Activated B cell treated with CpG ODN at 0.5 μM for 24 hours (primary cell): Measurements from ENCODE around the gene SDC1. TPM values are rescaled to one million over a fixed set of nuclear protein-coding genes. Genes with fewer than 3 reads are reported as not detected.

Source experiments
- ATAC-seq: fragments of 200-7000 bp; cut with Tn5 transposase; one replicate; pipeline ENCODE4 v1.10.0; 2021; ENCODE audit warnings: low read depth, mild to moderate bottlenecking, moderate library complexity
- CTCF ChIA-PET: fragments of 350-600 bp; sonication (Branson Sonifier 250); formaldehyde crosslinking; loops from one replicate; lab custom pipeline; 2021; ENCODE audit warnings: antibody characterized with exemption; lab: Charles Lee
- POLR2A ChIA-PET: fragments of 350-600 bp; sonication (Branson Sonifier 250); formaldehyde crosslinking; loops from one replicate; lab custom pipeline; 2021; ENCODE audit warnings: antibody characterized with exemption; lab: Charles Lee
- DNase-seq: peaks from one replicate; pipeline ENCODE4 v3.0.0; 2022
- H3K27ac Mint-ChIP-seq: one replicate; pipeline ENCODE4 v1.8.0; 2020; ENCODE audit warnings: mixed read lengths
- H3K27me3 Mint-ChIP-seq: one replicate; pipeline ENCODE4 v1.8.0; 2021; ENCODE audit warnings: mixed read lengths
- H3K36me3 Mint-ChIP-seq: one replicate; pipeline ENCODE4 v1.8.0; 2021; ENCODE audit warnings: low read depth, mixed read lengths
- H3K4me1 Mint-ChIP-seq: one replicate; pipeline ENCODE4 v1.8.0; 2021; ENCODE audit warnings: mixed read lengths
- H3K4me3 Mint-ChIP-seq: one replicate; pipeline ENCODE4 v1.8.0; 2020; ENCODE audit warnings: mild to moderate bottlenecking, mixed read lengths
- H3K9me3 Mint-ChIP-seq: one replicate; pipeline ENCODE4 v1.8.0; 2020; ENCODE audit warnings: mixed read lengths
- CTCF ChIP-seq: fragments of 200-600 bp; IDR thresholded peaks from one replicate; pipeline ENCODE4 v1.8.0; 2022; ENCODE audit warnings: antibody characterized with exemption, mild to moderate bottlenecking
- intact Hi-C: fragments of 100-400 bp; cut with micrococcal nuclease; formaldehyde crosslinking; loops from one replicate; pipeline ENCODE4 v1.15.1; 2024
- total RNA-seq: library from RNA; stranded (reverse); gene quantifications from 2 replicates; pipeline ENCODE4 v1.2.3, GENCODE V29; 2022

The SDC1 gene
- total RNA-seq, 1 donor from 2014 or later = not detected

GRCh38 chr2:20209373-20210109 is 15.4 kb downstream of the SDC1 start:
- CTCF ChIA-PET = no interaction called here

GRCh38 chr2:20208476-20208859 is 16.5 kb downstream of the SDC1 start:
- no peaks in the 10 kb centered on the region for H3K27me3 Mint-ChIP-seq
- POLR2A ChIA-PET = no interaction called here
- no peak for TF ChIP-seq CTCF
- DNase-seq = no peak
- ATAC-seq = no peak
- H3K9me3 Mint-ChIP-seq = no peaks in the 10 kb centered on the region
- intact Hi-C loops = no loop called here
- no peak overlapping the region for H3K27ac Mint-ChIP-seq
- CTCF ChIA-PET = interaction anchor here (1.0 kb wide), 1 partner anchor 11 kb away, joined by 3 read pairs; no protein-coding TSS in a partner anchor
- H3K4me1 Mint-ChIP-seq = peaks cover 2% of the 10 kb centered on the region
- no peaks in the 10 kb centered on the region for H3K36me3 Mint-ChIP-seq
- H3K4me3 Mint-ChIP-seq = no peak overlapping the region

More at GRCh38 chr2:20209373-20210109, 15.4 kb downstream of the SDC1 start:
- ATAC-seq = no peak
- intact Hi-C loops = no loop called here
- no peak overlapping the region for H3K27ac Mint-ChIP-seq
- H3K27me3 Mint-ChIP-seq = peaks cover 2% of the 10 kb centered on the region
- no peak for DNase-seq
- POLR2A ChIA-PET = no interaction called here
- H3K36me3 Mint-ChIP-seq = no peaks in the 10 kb centered on the region
- H3K4me1 Mint-ChIP-seq = peaks cover 2% of the 10 kb centered on the region
- no peak overlapping the region for H3K4me3 Mint-ChIP-seq
- H3K9me3 Mint-ChIP-seq = no peaks in the 10 kb centered on the region
- TF ChIP-seq CTCF = no peak

GRCh38 chr2:20207051-20207450 is 17.9 kb downstream of the SDC1 start:
- intact Hi-C loops = no loop called here
- ChIA-PET CTCF (no interaction called here), POLR2A (no interaction called here)
- no peaks in the 10 kb centered on the region for H3K9me3 Mint-ChIP-seq
- ATAC-seq (no peak), DNase-seq (no peak)
- H3K27me3 Mint-ChIP-seq = no peaks in the 10 kb centered on the region
- no peaks in the 10 kb centered on the region for H3K36me3 Mint-ChIP-seq
- TF ChIP-seq CTCF = no peak
- H3K4me3 Mint-ChIP-seq = no peak overlapping the region
- H3K4me1 Mint-ChIP-seq = peaks cover 2% of the 10 kb centered on the region
- no peak overlapping the region for H3K27ac Mint-ChIP-seq

GRCh38 chr2:20205915-20206524 is 18.9 kb downstream of the SDC1 start:
- TF ChIP-seq CTCF = no peak
- no peak for ATAC-seq
- Mint-ChIP-seq H3K4me3 (no peak overlapping the region), H3K9me3 (no peaks in the 10 kb centered on the region), H3K4me1 (peaks cover 2% of the 10 kb centered on the region), H3K27ac (no peak overlapping the region), H3K27me3 (no peaks in the 10 kb centered on the region), H3K36me3 (no peaks in the 10 kb centered on the region)
- DNase-seq = no peak
- CTCF ChIA-PET = no interaction called here
- intact Hi-C loops = no loop called here
- POLR2A ChIA-PET = no interaction called here

- Mint-ChIP-seq H3K27me3 (no peaks in the 10 kb centered on the region), H3K36me3 (no peaks in the 10 kb centered on the region), H3K4me1 (peaks cover 2% of the 10 kb centered on the region), H3K4me3 (no peak overlapping the region), H3K9me3 (no peaks in the 10 kb centered on the region), H3K27ac (no peak overlapping the region)
- DNase-seq (no peak), ATAC-seq (no peak)
- TF ChIP-seq CTCF = no peak
- CTCF ChIA-PET = no interaction called here
- POLR2A ChIA-PET = no interaction called here
- intact Hi-C loops = no loop called here
These were observed 19.9 kb downstream of the SDC1 start for GRCh38 chr2:20205069-20205468.
